A549 (cell line): ENCODE data around the gene EFCAB11. TPM values are rescaled to one million over a fixed set of nuclear protein-coding genes. Genes with fewer than 3 reads are reported as not detected.

Experiments
- ATAC-seq, 2 experiments: fragments of 200-7000 bp in 1 of 2; fragments of >200 bp in 1 of 2; cut with Nextera tagmentation in 1 of 2; cut with Tn5 transposase in 1 of 2; 3 replicates each; pipeline versions ENCODE4 v1.8.0 to v1.9.1; 2018 to 2020; ENCODE audit warnings: mild to moderate bottlenecking in 1 of 2, moderate library complexity in 1 of 2
- CTCF ChIA-PET: fragments of 300-600 bp; sonication (Branson Sonifier 250); formaldehyde crosslinking; extraction: SDS; loops from one replicate; lab custom pipeline; 2021; ENCODE audit warnings: antibody characterized with exemption, inconsistent platforms; lab: Yijun Ruan, JAX
- POLR2A ChIA-PET: fragments of 350-600 bp; formaldehyde crosslinking; extraction: SDS; loops from one replicate; lab custom pipeline; 2021; ENCODE audit warnings: antibody characterized with exemption, inconsistent platforms; lab: Yijun Ruan, JAX
- DNase-seq, 2 experiments: peaks; one replicate each; pipeline versions ENCODE4 v3.0.0 to v3.0.0-alpha.2; 2011 to 2016; ENCODE audit warnings: low read depth in 1 of 2, low spot score in 1 of 2
- FAIRE-seq: peaks from 2 replicates; lab custom pipeline; 2011; peaks lifted over from hg19 to GRCh38; lab: Jason Lieb, UNC
- H3K27ac ChIP-seq, 2 experiments: fragments of >200 bp; sonication (Bioruptor Twin); formaldehyde crosslinking; 3 replicates each; pipeline ENCODE4 v1.5.1; 2016 to 2017
- H3K4me1 ChIP-seq: fragments of >200 bp; sonication (Bioruptor Twin); formaldehyde crosslinking; 3 replicates; pipeline ENCODE4 v1.6.1; 2016
- H3K4me2 ChIP-seq: fragments of >200 bp; sonication (Bioruptor Twin); formaldehyde crosslinking; 3 replicates; pipeline ENCODE4 v1.6.1; 2016
- H3K4me3 ChIP-seq: fragments of >200 bp; sonication (Bioruptor Twin); formaldehyde crosslinking; 3 replicates; pipeline ENCODE4 v1.5.1; 2016
- H3K9me3 ChIP-seq: fragments of >200 bp; sonication (Bioruptor Twin); formaldehyde crosslinking; 3 replicates; pipeline ENCODE4 v1.6.1; 2016
- BHLHE40 ChIP-seq: IDR thresholded peaks from 2 replicates; pipeline ENCODE4 v1.6.1; 2012; ENCODE audit warnings: low read depth, low read length, inconsistent platforms
- CHD2 ChIP-seq: fragments of 150-350 bp; IDR thresholded peaks from 2 replicates; pipeline ENCODE4 v1.6.1; 2014; ENCODE audit warnings: low read length; ENCODE audit not compliant: partially characterized antibody
- CHD4 ChIP-seq: fragments of 200-600 bp; sonication (generic); IDR thresholded peaks from 2 replicates; pipeline ENCODE4 v1.6.1; 2016; ENCODE audit warnings: antibody characterized with exemption, mild to moderate bottlenecking, borderline replicate concordance
- EHMT2 ChIP-seq: fragments of 200-600 bp; sonication (generic); IDR thresholded peaks from 2 replicates; pipeline ENCODE4 v1.6.1; 2016; ENCODE audit warnings: antibody characterized with exemption, low read depth, mild to moderate bottlenecking, moderate library complexity
- EP300 ChIP-seq, 2 experiments: fragments of >200 bp; sonication (Bioruptor Twin); formaldehyde crosslinking; IDR thresholded peaks; 2 replicates in 1 of 2; 3 replicates in 1 of 2; pipeline ENCODE4 v1.6.1; 2016 to 2017
- FOXS1 ChIP-seq: fragments of 250-450 bp; sonication (Bioruptor Pico); IDR thresholded peaks from 2 replicates; pipeline ENCODE4 v1.5.0; 2020; ENCODE audit warnings: mild to moderate bottlenecking, moderate library complexity
- GATA3 ChIP-seq: IDR thresholded peaks from 2 replicates; pipeline ENCODE4 v1.6.1; 2012; ENCODE audit warnings: borderline replicate concordance
- HES2 ChIP-seq: fragments of >200 bp; sonication (Bioruptor Twin); formaldehyde crosslinking; IDR thresholded peaks from 2 replicates; pipeline ENCODE4 v1.6.1; 2016
- HOXB13 ChIP-seq: fragments of 250-450 bp; sonication (Bioruptor Pico); IDR thresholded peaks from 2 replicates; pipeline ENCODE4 v1.5.0; 2020; ENCODE audit warnings: low read depth, mild to moderate bottlenecking, moderate library complexity
- JUN ChIP-seq, 2 experiments: fragments of >200 bp; sonication (Bioruptor Twin); formaldehyde crosslinking; IDR thresholded peaks; 2 replicates in 1 of 2; 3 replicates in 1 of 2; pipeline ENCODE4 v1.6.1; 2016 to 2017
- JUNB ChIP-seq: fragments of >200 bp; sonication (Bioruptor Twin); formaldehyde crosslinking; IDR thresholded peaks from 2 replicates; pipeline ENCODE4 v1.6.1; 2016
- KDM1A ChIP-seq: fragments of 200-600 bp; sonication (generic); IDR thresholded peaks from 2 replicates; pipeline ENCODE4 v1.6.1; 2016; ENCODE audit warnings: low read depth, mild to moderate bottlenecking
- MAX ChIP-seq: IDR thresholded peaks from 2 replicates; pipeline ENCODE4 v1.6.1; 2012
- NFE2L2 ChIP-seq: fragments of 150-350 bp; conservative IDR thresholded peaks from 2 replicates; pipeline ENCODE4 v1.6.1; 2014; ENCODE audit warnings: low read length
- NPAS2 ChIP-seq: fragments of 250-450 bp; sonication (Bioruptor Pico); IDR thresholded peaks from 2 replicates; pipeline ENCODE4 v1.8.0; 2022; ENCODE audit warnings: mild to moderate bottlenecking, moderate library complexity, borderline replicate concordance
- PBX3 ChIP-seq: IDR thresholded peaks from 2 replicates; pipeline ENCODE4 v1.6.1; 2012
- PHF8 ChIP-seq: fragments of 200-600 bp; sonication (generic); IDR thresholded peaks from 2 replicates; pipeline ENCODE4 v1.6.1; 2016; ENCODE audit warnings: low read depth, mild to moderate bottlenecking, antibody characterized with exemption, moderate library complexity, borderline replicate concordance
- RAD21 ChIP-seq, 2 experiments: fragments of >200 bp in 1 of 2; sonication (Bioruptor Twin) in 1 of 2; formaldehyde crosslinking in 1 of 2; IDR thresholded peaks in 1 of 2; conservative IDR thresholded peaks in 1 of 2; 2 replicates in 1 of 2; 3 replicates in 1 of 2; pipeline ENCODE4 v1.6.1; 2012 to 2018; ENCODE audit warnings: inconsistent platforms in 1 of 2
- RARB ChIP-seq: fragments of 250-450 bp; sonication (Bioruptor Pico); IDR thresholded peaks from 2 replicates; pipeline ENCODE4 v1.8.0; 2021; ENCODE audit warnings: mild to moderate bottlenecking, moderate library complexity
- RFX5 ChIP-seq: fragments of 450-650 bp; IDR thresholded peaks from 2 replicates; pipeline ENCODE4 v1.7.1; 2014; ENCODE audit warnings: antibody characterized with exemption, mild to moderate bottlenecking, moderate library complexity
- SREBF2 ChIP-seq: fragments of 450-650 bp; IDR thresholded peaks from 2 replicates; pipeline ENCODE4 v1.6.1; 2014; ENCODE audit warnings: mild to moderate bottlenecking, moderate library complexity
- TFCP2L1 ChIP-seq: fragments of 250-450 bp; sonication (Bioruptor Pico); IDR thresholded peaks from 2 replicates; pipeline ENCODE4 v1.5.0; 2021; ENCODE audit warnings: mild to moderate bottlenecking
- TP53 ChIP-seq: fragments of 250-450 bp; sonication (Bioruptor Pico); IDR thresholded peaks from 2 replicates; pipeline ENCODE4 v1.5.0; 2021; ENCODE audit warnings: mild to moderate bottlenecking, moderate library complexity
- ZC3H11A ChIP-seq: fragments of 450-650 bp; IDR thresholded peaks from 2 replicates; pipeline ENCODE4 v1.6.1; 2014; ENCODE audit warnings: antibody characterized with exemption, mild to moderate bottlenecking
- ZNF302 ChIP-seq: fragments of 250-450 bp; sonication (Bioruptor Pico); IDR thresholded peaks from 2 replicates; pipeline ENCODE4 v1.9.0; 2021; ENCODE audit warnings: inconsistent platforms, mild to moderate bottlenecking, moderate library complexity
- ZSCAN20 ChIP-seq: fragments of 250-450 bp; sonication (Bioruptor Pico); IDR thresholded peaks from 2 replicates; pipeline ENCODE4 v1.8.0; 2022; ENCODE audit warnings: mild to moderate bottlenecking, moderate library complexity
- WGBS: methylation state at CpG from one replicate; pipeline ENCODE4 v1.1.6; 2017; ENCODE audit errors: missing lambda C conversion rate; 5-methylcytosine and 5-hydroxymethylcytosine counted together
- polyA plus RNA-seq, 4 experiments: library from polyadenylated mRNA; depleted of rRNA in 3 of 4; stranded (reverse); fragments of >200 nt; fragmentation: RNase III in 1 of 4; extraction: RNeasy Plus Mini Kit Qiagen cat#74134 plus additional on column Dnase treatment in 1 of 4; gene quantifications; 2 replicates in 3 of 4; 3 replicates in 1 of 4; pipeline ENCODE4 v1.2.3, GENCODE V29; 2011 to 2017
- TF ChIP-seq, protein P1 (sequence below): fragments of 250-450 bp; sonication (Bioruptor Pico); IDR thresholded peaks from 2 replicates; pipeline ENCODE4 v1.5.0; 2020; ENCODE audit warnings: low read depth, mild to moderate bottlenecking, moderate library complexity

EFCAB11 gene
- polyA plus RNA-seq, 2 of the 4 experiments (the other 2 are of a cell fraction) = 18.8 to 19.6 TPM

GRCh38 chr14:89842837-89843236, 111.7 kb downstream of the EFCAB11 start:
- POLR2A ChIA-PET = no interaction called here
- Histone ChIP-seq H3K9me3 (no peaks in the 10 kb centered on the region), H3K4me3 (no peak overlapping the region), H3K27ac (no peak overlapping the region), H3K4me2 (no peak overlapping the region), H3K4me1 (peaks cover 16% of the 10 kb centered on the region)
- CTCF ChIA-PET = interaction anchor here (1.2 kb wide), 1 partner anchor 97 kb away, joined by 3 read pairs; no protein-coding TSS in a partner anchor
- DNase-seq (no peak), ATAC-seq (no peak), FAIRE-seq (no peak)
- no peak for TF ChIP-seq NFE2L2
- TF ChIP-seq EP300 (IDR thresholded peaks at IDR 0.05) = no peak
- TF ChIP-seq SREBF2 = no peak
- TF ChIP-seq NPAS2 (CRISPR knock-in tag) = no peak
- no peak for TF ChIP-seq EHMT2
- no peak for TF ChIP-seq ZC3H11A
- TF ChIP-seq RAD21 (conservative IDR thresholded peaks at IDR 0.05 in 1 of 2, IDR thresholded peaks at IDR 0.05 in 1 of 2) = no peak
- TF ChIP-seq, protein P1, sequence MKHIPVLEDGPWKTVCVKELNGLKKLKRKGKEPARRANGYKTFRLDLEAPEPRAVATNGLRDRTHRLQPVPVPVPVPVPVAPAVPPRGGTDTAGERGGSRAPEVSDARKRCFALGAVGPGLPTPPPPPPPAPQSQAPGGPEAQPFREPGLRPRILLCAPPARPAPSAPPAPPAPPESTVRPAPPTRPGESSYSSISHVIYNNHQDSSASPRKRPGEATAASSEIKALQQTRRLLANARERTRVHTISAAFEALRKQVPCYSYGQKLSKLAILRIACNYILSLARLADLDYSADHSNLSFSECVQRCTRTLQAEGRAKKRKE (CRISPR knock-in tag) = no peak
- TF ChIP-seq MAX = no peak
- TF ChIP-seq RFX5 = no peak
- TF ChIP-seq TFCP2L1 (CRISPR knock-in tag) = no peak
- TF ChIP-seq PHF8 = no peak
- no peak for TF ChIP-seq KDM1A
- TF ChIP-seq JUN (IDR thresholded peaks at IDR 0.05) = no peak
- TF ChIP-seq TP53 (CRISPR knock-in tag) = no peak
- TF ChIP-seq ZNF302 (CRISPR knock-in tag) = no peak
- TF ChIP-seq RARB = no peak
- no peak for TF ChIP-seq HES2
- TF ChIP-seq BHLHE40 = no peak
- TF ChIP-seq, all 56 proteins: peak for 0
- 69% methylated on average over 3 of the region's 3 CpGs for WGBS

DNA sequence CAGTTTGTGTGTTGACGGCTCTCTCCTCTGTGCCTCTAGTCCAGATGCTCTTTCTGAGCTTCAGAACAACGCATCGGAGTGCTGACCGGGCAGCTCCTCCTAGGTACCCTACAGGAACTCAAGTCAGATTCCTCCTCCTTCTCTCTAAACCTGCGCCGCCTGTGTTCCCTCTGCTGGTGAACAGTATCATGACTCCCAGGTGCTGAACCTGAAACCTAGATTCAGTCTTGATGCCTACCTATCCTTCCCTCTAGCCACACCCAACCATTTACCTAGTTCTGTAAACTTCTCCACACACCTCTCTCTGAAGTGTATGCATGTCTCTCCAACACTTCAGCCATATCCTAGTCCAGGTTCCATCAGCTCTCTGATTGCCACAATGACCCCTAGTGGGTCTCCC, 112.7 kb downstream of the EFCAB11 start:
- TF ChIP-seq EP300 (IDR thresholded peaks at IDR 0.05) (no peak), CHD4 (no peak), HOXB13 (no peak), RAD21 (conservative IDR thresholded peaks at IDR 0.05 in 1 of 2, IDR thresholded peaks at IDR 0.05 in 1 of 2) (no peak), ZSCAN20 (CRISPR knock-in tag) (no peak), PBX3 (no peak), GATA3 (no peak), NPAS2 (CRISPR knock-in tag) (no peak), HES2 (no peak), JUNB (no peak), PHF8 (no peak), FOXS1 (CRISPR knock-in tag) (no peak), CHD2 (no peak)
- Histone ChIP-seq H3K4me1 (peaks cover 16% of the 10 kb centered on the region), H3K27ac (no peak overlapping the region), H3K9me3 (no peaks in the 10 kb centered on the region), H3K4me3 (no peak overlapping the region), H3K4me2 (no peak overlapping the region)
- 79% methylated on average over 6 of the region's 6 CpGs for WGBS
- ChIA-PET CTCF (no interaction called here), POLR2A (no interaction called here)
- DNase-seq = no peak
- no peak for FAIRE-seq
- ATAC-seq = no peak; a peak in 1 of 6 replicates
